AG09309 (cell line): ENCODE results near the gene CCDC69.
"Not testable (repeated sequence)": the region's sequence is repeated elsewhere in the genome, so short reads cannot be mapped to it uniquely, and the experiment has no call there.

Source experiments
- DNase-seq: peaks from one replicate; pipeline ENCODE4 v3.0.0-alpha.2; 2010; ENCODE audit warnings: low read depth
- H3K4me3 ChIP-seq: 2 replicates; pipeline ENCODE4 v1.5.1; 2011; ENCODE audit warnings: mild to moderate bottlenecking, low read depth, low read length, moderate library complexity; ENCODE audit not compliant: control insufficient read depth
- CTCF ChIP-seq: IDR thresholded peaks from 2 replicates; pipeline ENCODE4 v1.5.1; 2011; ENCODE audit warnings: mild to moderate bottlenecking, low read depth, low read length, inconsistent platforms; ENCODE audit not compliant: insufficient read depth, control insufficient read depth; ENCODE audit errors: missing control alignments

CCDC69 gene

DNA sequence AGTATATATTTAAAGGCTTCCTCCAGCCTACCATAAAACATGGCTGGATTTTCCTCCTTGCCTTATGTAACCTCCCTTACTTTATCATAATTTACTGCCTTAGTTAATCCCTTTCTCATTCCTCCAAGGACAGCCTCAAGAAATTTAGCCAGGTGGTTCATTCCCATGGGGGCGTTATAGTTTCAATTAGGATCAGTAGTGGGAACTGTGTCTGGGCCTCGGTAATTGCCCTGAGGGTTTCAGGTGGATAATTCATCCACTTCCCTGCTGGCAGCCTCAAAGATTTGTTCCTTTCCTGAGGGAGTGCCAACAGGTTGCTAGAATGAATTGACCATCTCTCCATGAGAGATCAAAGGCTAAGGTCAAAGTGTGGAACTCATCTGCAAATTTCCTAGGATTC is 24.8 kb upstream of the CCDC69 start:
- no peak for TF ChIP-seq CTCF
- DNase-seq: no peak
- H3K4me3 ChIP-seq: no peak overlapping the region

- H3K4me3 ChIP-seq: no peak overlapping the region
- no peak for TF ChIP-seq CTCF
- no peak for DNase-seq
These were observed 21.9 kb upstream of the CCDC69 start for GRCh38 chr5:151245680-151246219.

DNA sequence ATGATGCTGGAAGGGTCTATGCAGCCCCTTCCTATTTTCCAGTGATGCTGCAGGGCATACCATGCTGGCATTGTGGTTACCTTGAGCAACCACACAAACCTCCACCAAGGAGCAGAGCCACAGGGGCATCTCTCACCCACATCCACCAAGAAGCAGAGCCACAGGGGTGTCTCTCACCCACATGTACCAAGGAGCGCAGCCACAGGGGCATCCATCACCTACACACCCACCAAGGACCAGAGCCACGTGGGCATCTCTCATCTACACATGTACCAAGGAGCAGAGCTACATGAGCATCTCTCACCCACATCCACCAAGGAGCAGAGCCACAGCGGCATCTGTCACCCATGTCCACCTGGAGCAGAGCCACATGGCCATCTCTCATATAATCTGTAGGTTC is 20.3 kb upstream of the CCDC69 start:
- no peak overlapping the region for H3K4me3 ChIP-seq
- DNase-seq: no peak
- TF ChIP-seq CTCF: no peak

- TF ChIP-seq CTCF: no peak
- no peak overlapping the region for H3K4me3 ChIP-seq
- DNase-seq: no peak
These were observed 19.7 kb upstream of the CCDC69 start for GRCh38 chr5:151243564-151243963.

DNA sequence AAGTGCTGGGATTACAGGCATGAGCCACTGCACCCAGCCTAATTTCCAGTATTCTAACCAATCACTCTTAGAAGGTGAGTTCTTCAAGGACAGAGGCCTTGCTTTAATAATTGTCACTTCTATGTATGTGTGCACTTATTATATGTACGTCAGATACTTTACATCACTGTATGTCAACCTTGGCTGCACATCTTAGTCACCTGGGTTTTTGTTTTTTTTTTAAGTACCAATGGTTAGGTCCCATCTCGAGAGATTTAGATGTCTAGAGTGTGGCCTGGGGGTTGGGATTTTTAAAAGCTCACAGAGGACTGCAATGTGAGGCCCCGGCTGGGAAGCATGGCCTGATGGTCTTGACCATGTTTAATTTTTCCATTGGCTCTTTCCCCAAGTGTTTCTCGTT is 19.2 kb upstream of the CCDC69 start:
- TF ChIP-seq CTCF: no peak

DNA sequence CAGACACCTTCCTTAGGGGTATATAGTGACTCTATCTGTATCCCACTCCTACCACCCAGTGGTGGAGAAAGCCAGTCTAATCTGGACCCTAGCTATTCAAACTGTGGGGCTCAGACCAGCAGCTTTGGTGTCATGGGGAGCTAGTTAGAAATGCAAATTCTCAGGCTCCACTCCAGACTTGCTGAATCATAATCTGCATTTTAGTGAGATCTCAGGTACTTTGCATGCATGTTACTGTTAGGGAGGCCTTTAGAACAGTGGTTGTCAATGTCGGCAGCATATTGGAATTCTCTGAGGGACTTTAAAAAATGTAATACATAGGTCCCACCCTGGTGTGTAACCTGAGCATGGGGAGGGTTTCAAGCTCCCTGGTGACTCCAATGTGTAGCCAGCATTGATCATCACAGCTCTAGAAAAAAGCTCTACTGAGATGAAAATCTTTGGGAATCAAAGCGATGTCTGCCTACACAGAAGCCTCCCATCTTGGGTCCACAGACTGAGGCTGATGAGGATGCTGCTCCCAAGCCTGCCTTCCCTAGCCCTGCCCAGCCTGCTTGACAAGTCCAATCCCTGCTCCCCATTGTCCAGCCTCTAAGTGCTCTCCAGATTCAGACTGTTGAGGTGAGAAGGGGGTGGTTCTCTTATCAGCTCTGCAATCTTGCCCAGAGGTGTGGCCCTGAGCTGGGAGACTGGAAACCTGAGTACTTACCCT is 17.2 kb upstream of the CCDC69 start:
- TF ChIP-seq CTCF: no peak
- DNase-seq: no peak
- H3K4me3 ChIP-seq: no peak overlapping the region

More for the DNA sequence above, 19.2 kb upstream of the CCDC69 start:
- no peak for DNase-seq
- no peak overlapping the region for H3K4me3 ChIP-seq

DNA sequence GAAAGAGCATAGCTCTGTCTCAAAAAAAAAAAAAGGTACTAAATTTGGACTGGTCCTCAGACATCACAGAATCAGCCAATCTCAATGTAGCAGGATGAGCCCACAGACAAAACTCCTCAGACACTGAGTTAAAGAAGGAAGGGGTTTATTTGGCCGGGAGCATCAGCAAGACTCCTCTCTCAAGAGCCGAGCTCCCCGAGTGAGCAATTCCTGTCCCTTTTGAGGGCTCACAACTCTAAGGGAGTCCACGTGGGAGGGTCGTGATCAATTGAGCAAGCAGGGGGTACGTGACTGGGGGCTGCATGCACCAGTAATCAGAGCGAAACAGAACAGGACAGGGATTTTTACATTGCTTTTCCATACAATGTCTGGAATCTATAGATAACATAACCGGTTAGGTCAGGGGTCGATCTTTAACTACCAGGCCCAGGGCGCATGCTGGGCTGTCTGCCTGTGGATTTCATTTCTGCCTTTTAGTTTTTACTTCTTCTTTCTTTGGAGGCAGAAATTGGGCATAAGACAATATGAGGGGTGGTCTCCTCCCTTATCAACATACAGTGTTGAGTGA is 16.5 kb upstream of the CCDC69 start:
- H3K4me3 ChIP-seq, DNase-seq: not testable (repeated sequence)
